IMR-90 (cell line): ENCODE results near the gene PTGDR2. TPM values are rescaled to one million over a fixed set of nuclear protein-coding genes. Genes with fewer than 3 reads are reported as not detected.

Experiments used
- ATAC-seq: fragments of 200-7000 bp; cut with Tn5 transposase; 2 replicates; pipeline ENCODE4 v1.9.1; 2020; ENCODE audit warnings: low read depth, mild to moderate bottlenecking, moderate library complexity
- BruUV-seq: library from RNA; stranded (reverse); fragments of 400-500 nt; replicated peaks from 2 replicates; lab custom pipeline; 2021; lab: Mats Ljungman, UMichigan
- CTCF ChIA-PET: fragments of 300-600 bp; formaldehyde crosslinking; extraction: SDS; loops from one replicate; lab custom pipeline; 2021; ENCODE audit warnings: antibody characterized with exemption; lab: Yijun Ruan, JAX
- POLR2A ChIA-PET: fragments of 300-600 bp; sonication (Branson Sonifier 250); formaldehyde crosslinking; loops from one replicate; lab custom pipeline; 2022; ENCODE audit warnings: antibody characterized with exemption; ENCODE audit not compliant: unreplicated experiment; lab: Charles Lee
- DNase-seq: peaks from one replicate; pipeline ENCODE4 v3.0.0; 2013
- H2AFZ ChIP-seq: replicated peaks from 2 replicates; pipeline ENCODE3; 2013; ENCODE audit warnings: low read length, mild to moderate bottlenecking; ENCODE audit not compliant: poor library complexity
- H2AK5ac ChIP-seq: 2 replicates; pipeline ENCODE4 v1.6.1; 2013; ENCODE audit warnings: low read depth, low read length, inconsistent platforms
- H2AK9ac ChIP-seq: replicated peaks from 2 replicates; pipeline ENCODE3; 2013; ENCODE audit warnings: mild to moderate bottlenecking, low read depth, low read length, moderate library complexity; ENCODE audit not compliant: poor library complexity
- H2BK120ac ChIP-seq: 2 replicates; pipeline ENCODE4 v1.6.1; 2013; ENCODE audit warnings: low read depth, low read length, inconsistent platforms
- H2BK15ac ChIP-seq: 3 replicates; pipeline ENCODE4 v1.6.1; 2013; ENCODE audit warnings: low read depth, low read length, inconsistent platforms
- H2BK20ac ChIP-seq: 2 replicates; pipeline ENCODE4 v1.6.1; 2013; ENCODE audit warnings: low read depth, mild to moderate bottlenecking, inconsistent platforms, low read length, moderate library complexity
- H2BK5ac ChIP-seq: 2 replicates; pipeline ENCODE4 v1.6.1; 2013; ENCODE audit warnings: mild to moderate bottlenecking, low read depth, low read length, inconsistent platforms; ENCODE audit not compliant: poor library complexity, severe bottlenecking
- H3K14ac ChIP-seq: replicated peaks from 2 replicates; pipeline ENCODE4 v1.6.1; 2013; ENCODE audit warnings: low read depth, low read length, inconsistent platforms
- H3K18ac ChIP-seq: 2 replicates; pipeline ENCODE4 v1.6.1; 2013; ENCODE audit warnings: low read depth, low read length, control low read depth
- H3K23ac ChIP-seq: 2 replicates; pipeline ENCODE4 v1.6.1; 2013; ENCODE audit warnings: low read depth, low read length, inconsistent platforms
- H3K27ac ChIP-seq: 2 replicates; pipeline ENCODE4 v1.5.1; 2013; ENCODE audit warnings: mild to moderate bottlenecking, control low read depth, low read length; ENCODE audit not compliant: insufficient read depth
- H3K27me3 ChIP-seq: 2 replicates; pipeline ENCODE4 v1.6.1; 2013; ENCODE audit warnings: low read length; ENCODE audit not compliant: control insufficient read depth, insufficient read depth
- H3K36me3 ChIP-seq: 2 replicates; pipeline ENCODE4 v1.6.1; 2013; ENCODE audit warnings: low read length, mixed read lengths; ENCODE audit not compliant: control insufficient read depth, insufficient read depth
- H3K4ac ChIP-seq: 2 replicates; pipeline ENCODE4 v1.6.1; 2013; ENCODE audit warnings: low read depth, low read length, inconsistent platforms
- H3K4me1 ChIP-seq: 2 replicates; pipeline ENCODE4 v1.6.1; 2013; ENCODE audit warnings: low read length, mixed read lengths; ENCODE audit not compliant: control insufficient read depth, insufficient read depth
- H3K4me2 ChIP-seq: 2 replicates; pipeline ENCODE4 v1.6.1; 2013; ENCODE audit warnings: low read depth, mild to moderate bottlenecking, control low read depth, low read length, moderate library complexity
- H3K4me3 ChIP-seq: 2 replicates; pipeline ENCODE4 v1.5.1; 2013; ENCODE audit warnings: low read depth, mild to moderate bottlenecking, control low read depth, low read length, moderate library complexity; ENCODE audit not compliant: insufficient read depth
- H3K56ac ChIP-seq: 2 replicates; pipeline ENCODE4 v1.6.1; 2013; ENCODE audit warnings: low read length, inconsistent platforms; ENCODE audit not compliant: insufficient read depth; ENCODE audit errors: extremely low read depth
- H3K79me1 ChIP-seq, 2 experiments: 2 replicates each; pipeline ENCODE4 v1.6.1; 2013; ENCODE audit warnings: low read length in 2 of 2, inconsistent platforms in 1 of 2, low read depth in 1 of 2
- H3K9ac ChIP-seq: 2 replicates; pipeline ENCODE4 v1.6.1; 2013; ENCODE audit warnings: low read depth, low read length, control low read depth
- H3K9me1 ChIP-seq: 2 replicates; pipeline ENCODE4 v1.6.1; 2013; ENCODE audit warnings: low read length, inconsistent platforms; ENCODE audit not compliant: insufficient read depth
- H3K9me3 ChIP-seq: 2 replicates; pipeline ENCODE4 v1.6.1; 2013; ENCODE audit warnings: low read length; ENCODE audit not compliant: control insufficient read depth, insufficient read depth
- H4K20me1 ChIP-seq: 2 replicates; pipeline ENCODE4 v1.6.1; 2013; ENCODE audit warnings: low read length, inconsistent platforms; ENCODE audit not compliant: insufficient read depth
- H4K5ac ChIP-seq: 2 replicates; pipeline ENCODE4 v1.6.1; 2013; ENCODE audit warnings: mild to moderate bottlenecking, low read depth, low read length, control low read depth
- H4K8ac ChIP-seq, 2 experiments: 2 replicates each; pipeline ENCODE4 v1.6.1; 2013; ENCODE audit warnings: low read depth in 2 of 2, low read length in 2 of 2, control low read depth in 1 of 2, inconsistent platforms in 1 of 2
- H4K91ac ChIP-seq: 2 replicates; pipeline ENCODE4 v1.6.1; 2013; ENCODE audit warnings: low read depth, low read length, inconsistent platforms; ENCODE audit not compliant: insufficient read depth
- BHLHE40 ChIP-seq: fragments of 150-350 bp; IDR thresholded peaks from 2 replicates; pipeline ENCODE4 v1.6.1; 2016; ENCODE audit warnings: mild to moderate bottlenecking, low read depth, low read length
- CEBPB ChIP-seq: IDR thresholded peaks from 2 replicates; pipeline ENCODE4 v1.6.1; 2012; ENCODE audit warnings: low read depth, low read length, improper control_type of control experiment
- CHD1 ChIP-seq: IDR thresholded peaks from 2 replicates; pipeline ENCODE4 v1.6.1; 2012; ENCODE audit warnings: low read depth, low read length, improper control_type of control experiment
- CTCF ChIP-seq: conservative IDR thresholded peaks from 2 replicates; pipeline ENCODE4 v1.5.1; 2012; ENCODE audit warnings: mild to moderate bottlenecking, low read depth, low read length, improper control_type of control experiment
- ELK1 ChIP-seq: fragments of 150-350 bp; IDR thresholded peaks from 2 replicates; pipeline ENCODE4 v1.6.1; 2016; ENCODE audit warnings: low read depth, mild to moderate bottlenecking, low read length, moderate library complexity, borderline replicate concordance
- FOS ChIP-seq: fragments of 150-350 bp; IDR thresholded peaks from 2 replicates; pipeline ENCODE4 v1.6.1; 2016; ENCODE audit warnings: low read depth, low read length
- NFE2L2 ChIP-seq: fragments of 150-350 bp; IDR thresholded peaks from 2 replicates; pipeline ENCODE4 v1.6.1; 2016; ENCODE audit warnings: low read depth, mild to moderate bottlenecking, low read length
- POLR2A ChIP-seq: IDR thresholded peaks from 2 replicates; pipeline ENCODE4 v1.6.1; 2012; ENCODE audit warnings: mild to moderate bottlenecking, low read depth, low read length
- RAD21 ChIP-seq: IDR thresholded peaks from 2 replicates; pipeline ENCODE4 v1.6.1; 2012; ENCODE audit warnings: low read length, improper control_type of control experiment
- SMC3 ChIP-seq: fragments of 150-350 bp; IDR thresholded peaks from 2 replicates; pipeline ENCODE4 v1.6.1; 2016; ENCODE audit warnings: low read depth, mild to moderate bottlenecking, antibody characterized with exemption, low read length, moderate library complexity
- USF2 ChIP-seq: fragments of 150-350 bp; IDR thresholded peaks from 2 replicates; pipeline ENCODE4 v1.6.1; 2017; ENCODE audit warnings: mild to moderate bottlenecking, antibody characterized with exemption, low read length, low read depth
- WGBS, 2 experiments: methylation state at CpG; one replicate each; pipeline versions ENCODE4 v1.1.5 to v1.1.7; 2013; ENCODE audit warnings: missing lambda C conversion rate in 2 of 2; ENCODE audit not compliant: insufficient read length in 1 of 2; ENCODE audit errors: extremely low coverage in 2 of 2; 5-methylcytosine and 5-hydroxymethylcytosine counted together
- dilution Hi-C: fragments of 300-500 bp; cut with HindIII; formaldehyde crosslinking; loops from one replicate; pipeline ENCODE4 v1.14.3; 2018; ENCODE audit warnings: low sequenced_read_pairs; ENCODE audit not compliant: unreplicated experiment
- in situ Hi-C: fragments of 300-500 bp; cut with MboI; formaldehyde crosslinking; loops from 3 replicates; pipeline ENCODE4 v1.14.3; 2019; ENCODE audit warnings: low sequenced_read_pairs, inconsistent platforms, mixed read lengths
- intact Hi-C: fragments of 100-400 bp; cut with micrococcal nuclease; formaldehyde crosslinking; loops from 2 replicates; pipeline ENCODE4 v1.10.0; 2022
- polyA plus RNA-seq, 3 experiments: library from polyadenylated mRNA; depleted of rRNA; stranded (reverse); fragments of >200 nt; gene quantifications; 2 replicates each; pipeline ENCODE4 v1.2.3, GENCODE V29; 2012; ENCODE audit warnings: low replicate concordance in 1 of 3
- total RNA-seq: library from RNA; depleted of rRNA; stranded (reverse); fragments of >200 nt; gene quantifications from 2 replicates; pipeline ENCODE4 v1.2.3, GENCODE V29; 2012

PTGDR2 gene
- total and polyA plus RNA-seq, 2 of the 4 experiments (the other 2 are of a cell fraction), result under 0.01 to 0.12 TPM

- TF ChIP-seq SMC3 (no peak), NFE2L2 (no peak)
Observed at GRCh38 chr11:60866911-60867870, 11.4 kb upstream of the PTGDR2 start, which contains the start of gene ZP1 (continued).

DNA sequence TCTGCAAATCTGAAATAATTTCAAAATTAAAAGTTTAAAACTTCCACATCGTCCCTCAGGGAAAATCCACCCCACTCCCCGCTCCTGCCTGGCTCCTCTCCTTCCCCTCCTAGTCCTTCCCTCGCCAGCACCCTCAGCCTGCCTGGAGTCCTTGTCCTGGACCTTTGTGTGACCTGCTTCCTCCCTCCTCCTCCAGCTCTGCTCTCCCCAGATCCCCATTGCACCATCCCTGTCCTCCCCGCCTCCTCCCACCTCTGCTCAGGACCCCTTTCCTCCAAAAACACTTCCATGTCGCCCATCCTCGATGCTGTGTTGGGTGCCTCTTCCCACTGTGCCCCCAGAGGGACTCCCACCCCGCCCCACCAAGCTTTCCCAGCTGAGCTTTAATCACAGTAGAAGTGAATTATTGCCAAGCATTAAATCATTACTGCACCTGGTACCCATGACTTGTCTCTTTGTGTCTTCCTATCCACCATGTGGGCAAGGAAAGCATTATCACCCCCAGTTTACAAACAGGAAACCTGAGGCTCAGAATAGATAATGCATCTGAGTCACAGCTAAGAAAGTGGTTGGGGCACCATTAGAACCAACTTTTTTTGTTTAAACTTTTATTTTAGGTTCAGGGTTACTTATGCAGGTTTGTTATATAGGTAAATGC is 9.2 kb upstream of the PTGDR2 start:
- in situ Hi-C loops (no loop called here), intact Hi-C loops (no loop called here), dilution Hi-C loops (no loop called here)
- H2BK120ac ChIP-seq, result no peak overlapping the region
- ChIA-PET CTCF (no interaction called here), POLR2A (no interaction called here)
- H3K9me3 ChIP-seq, result no peaks in the 10 kb centered on the region
- no peak overlapping the region for H3K56ac ChIP-seq
- ATAC-seq, result no peak
- no peak overlapping the region for H2AFZ ChIP-seq
- H4K91ac ChIP-seq, result no peak overlapping the region
- no peak overlapping the region for H3K4ac ChIP-seq
- H3K27me3 ChIP-seq, result peaks cover 13% of the 10 kb centered on the region
- H2BK5ac ChIP-seq, result no peak overlapping the region
- H2BK15ac ChIP-seq, result no peak overlapping the region
- no peak overlapping the region for H3K9ac ChIP-seq
- no TSS peak for BruUV-seq
- H4K8ac ChIP-seq, result no peak overlapping the region
- H3K79me1 ChIP-seq, result no peaks in the 10 kb centered on the region
- H3K36me3 ChIP-seq, result no peaks in the 10 kb centered on the region
- no peaks in the 10 kb centered on the region for H4K20me1 ChIP-seq
- H2AK5ac ChIP-seq, result no peak overlapping the region
- no peaks in the 10 kb centered on the region for H3K9me1 ChIP-seq
- no peaks in the 10 kb centered on the region for H3K4me1 ChIP-seq
- no peak overlapping the region for H3K27ac ChIP-seq
- no peak overlapping the region for H3K14ac ChIP-seq
- 79% methylated on average over 6 of the region's 7 CpGs; no CpG with 5 or more reads in 1 of the 2 experiments for WGBS, 2 experiments
- H4K5ac ChIP-seq, result no peak overlapping the region
- H3K4me2 ChIP-seq, result no peak overlapping the region
- H3K18ac ChIP-seq, result no peak overlapping the region
- no peak overlapping the region for H3K23ac ChIP-seq
- no peak overlapping the region for H3K4me3 ChIP-seq
- DNase-seq, result no peak
- H2AK9ac ChIP-seq, result no peak overlapping the region
- H2BK20ac ChIP-seq, result no peak overlapping the region
- no peak for TF ChIP-seq CHD1
- no peak for TF ChIP-seq CTCF
- TF ChIP-seq FOS, result no peak
- no peak for TF ChIP-seq NFE2L2
- no peak for TF ChIP-seq SMC3
- no peak for TF ChIP-seq RAD21
- no peak for TF ChIP-seq POLR2A
- TF ChIP-seq USF2, result no peak
- no peak for TF ChIP-seq ELK1
- TF ChIP-seq BHLHE40, result no peak
- TF ChIP-seq CEBPB, result no peak
